ENCODE data around the gene ITPR2. TPM values are rescaled to one million over a fixed set of nuclear protein-coding genes. Genes with fewer than 3 reads are reported as not detected.
"Not testable (repeated sequence)": the region's sequence is repeated elsewhere in the genome, so short reads cannot be mapped to it uniquely, and the experiment has no call there.

ITPR2 gene
- total RNA-seq, 2 experiments from 2014 or later, result 28.8 to 29.9 TPM

DNA sequence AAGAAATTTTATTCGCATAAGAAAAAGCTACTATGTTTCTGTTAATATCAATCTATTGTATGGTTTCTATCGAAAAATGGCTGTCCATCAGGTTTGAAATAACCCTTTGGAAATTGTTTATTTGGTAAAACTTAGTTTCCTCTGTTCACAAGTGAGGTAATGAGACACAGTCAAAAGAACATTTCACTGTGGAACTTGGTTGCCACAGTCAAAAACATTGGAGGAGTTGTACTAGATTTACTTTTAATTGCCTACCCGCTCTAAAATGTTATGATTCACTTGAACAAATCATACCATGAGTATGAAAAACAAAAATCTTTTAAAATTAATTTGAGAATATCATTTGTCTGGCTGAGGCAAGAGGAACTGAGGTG, 46.5 kb downstream of the ITPR2 start:
- H3K36me3 Mint-ChIP-seq (ENCODE audit: low read depth), result peaks cover 55% of the 10 kb centered on the region
- no peaks in the 10 kb centered on the region for H3K9me3 ChIP-seq (ENCODE audit: control insufficient read depth in 1 of 2, insufficient read depth in 1 of 2, low read length in 2 of 2)
- no peaks in the 10 kb centered on the region for H3K4me1 ChIP-seq (ENCODE audit: insufficient read depth, low read length)
- H3K4me3 ChIP-seq (ENCODE audit: low read length), result no peak overlapping the region
- H3K9me3 Mint-ChIP-seq, result no peaks in the 10 kb centered on the region
- no peak overlapping the region for H3K4me3 Mint-ChIP-seq
- TF ChIP-seq, protein P1, sequence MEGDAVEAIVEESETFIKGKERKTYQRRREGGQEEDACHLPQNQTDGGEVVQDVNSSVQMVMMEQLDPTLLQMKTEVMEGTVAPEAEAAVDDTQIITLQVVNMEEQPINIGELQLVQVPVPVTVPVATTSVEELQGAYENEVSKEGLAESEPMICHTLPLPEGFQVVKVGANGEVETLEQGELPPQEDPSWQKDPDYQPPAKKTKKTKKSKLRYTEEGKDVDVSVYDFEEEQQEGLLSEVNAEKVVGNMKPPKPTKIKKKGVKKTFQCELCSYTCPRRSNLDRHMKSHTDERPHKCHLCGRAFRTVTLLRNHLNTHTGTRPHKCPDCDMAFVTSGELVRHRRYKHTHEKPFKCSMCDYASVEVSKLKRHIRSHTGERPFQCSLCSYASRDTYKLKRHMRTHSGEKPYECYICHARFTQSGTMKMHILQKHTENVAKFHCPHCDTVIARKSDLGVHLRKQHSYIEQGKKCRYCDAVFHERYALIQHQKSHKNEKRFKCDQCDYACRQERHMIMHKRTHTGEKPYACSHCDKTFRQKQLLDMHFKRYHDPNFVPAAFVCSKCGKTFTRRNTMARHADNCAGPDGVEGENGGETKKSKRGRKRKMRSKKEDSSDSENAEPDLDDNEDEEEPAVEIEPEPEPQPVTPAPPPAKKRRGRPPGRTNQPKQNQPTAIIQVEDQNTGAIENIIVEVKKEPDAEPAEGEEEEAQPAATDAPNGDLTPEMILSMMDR (IDR thresholded peaks at IDR 0.05), result no peak
- H3K36me3 ChIP-seq (ENCODE audit: insufficient read depth, low read length), result peaks cover 7% of the 10 kb centered on the region
- DNase-seq, result no peak
- H3K27me3 ChIP-seq (ENCODE audit: control insufficient read depth in 1 of 2, insufficient read depth in 2 of 2, low read length in 2 of 2), result no peaks in the 10 kb centered on the region
- intact Hi-C loops (cut with DNase I, micrococcal nuclease), result no loop called here
- ChIA-PET CTCF (no interaction called here), POLR2A (no interaction called here)
- H3K27ac ChIP-seq (ENCODE audit: low read depth in 1 of 2, low read length in 2 of 2), result no peak overlapping the region
- H3K27me3 Mint-ChIP-seq, result no peaks in the 10 kb centered on the region
- no peak for ATAC-seq (ENCODE audit: poor library complexity)
- H3K4me1 Mint-ChIP-seq (ENCODE audit: low read depth), result peaks cover 26% of the 10 kb centered on the region
- no peak overlapping the region for H3K27ac Mint-ChIP-seq

DNA sequence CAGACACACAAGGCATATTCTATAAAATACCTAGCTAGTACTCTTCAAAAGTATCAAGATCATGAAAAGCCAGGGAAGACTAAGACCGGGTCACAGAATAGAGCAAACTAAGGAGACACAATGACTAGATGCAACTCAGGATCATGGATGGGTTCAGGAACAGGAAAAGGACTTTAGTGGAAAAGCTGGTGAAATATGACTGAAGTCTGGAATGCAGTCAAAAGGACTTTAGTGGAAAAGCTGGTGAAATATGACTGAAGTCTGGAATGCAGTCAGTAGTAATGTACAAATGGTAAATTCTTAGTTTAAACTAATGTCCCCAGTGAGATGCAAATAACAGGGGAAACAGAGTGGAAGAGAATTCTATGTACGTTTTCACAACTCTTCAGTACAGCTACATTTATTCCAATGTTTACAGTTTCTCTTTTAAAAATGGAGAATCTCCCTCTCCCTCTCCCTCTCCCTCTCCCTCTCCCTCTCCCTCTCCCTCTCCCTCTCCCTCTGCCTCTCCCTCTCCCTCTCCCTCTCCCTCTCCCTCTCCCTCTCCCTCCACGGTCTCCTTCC, 49.1 kb downstream of the ITPR2 start:
- CTCF ChIA-PET; H3K9me3 ChIP-seq (ENCODE audit: control insufficient read depth in 1 of 2, insufficient read depth in 1 of 2, low read length in 2 of 2); POLR2A ChIA-PET; ATAC-seq (ENCODE audit: poor library complexity); H3K4me1 ChIP-seq (ENCODE audit: insufficient read depth, low read length); H3K36me3 ChIP-seq (ENCODE audit: insufficient read depth, low read length); H3K27me3 ChIP-seq (ENCODE audit: control insufficient read depth in 1 of 2, insufficient read depth in 2 of 2, low read length in 2 of 2); H3K4me3 Mint-ChIP-seq; H3K27me3 Mint-ChIP-seq; H3K4me3 ChIP-seq (ENCODE audit: low read length); DNase-seq; H3K27ac Mint-ChIP-seq; H3K9me3 Mint-ChIP-seq; H3K27ac ChIP-seq (ENCODE audit: low read depth in 1 of 2, low read length in 2 of 2); intact Hi-C loops (cut with DNase I, micrococcal nuclease): not testable (repeated sequence)
- H3K4me1 Mint-ChIP-seq (ENCODE audit: low read depth), result peaks cover 16% of the 10 kb centered on the region
- peaks cover 75% of the 10 kb centered on the region for H3K36me3 Mint-ChIP-seq (ENCODE audit: low read depth)

GRCh38 chr12:26783131-26783526, 49.9 kb downstream of the ITPR2 start:
- ATAC-seq (ENCODE audit: poor library complexity) (no peak), DNase-seq (no peak)
- peaks cover 75% of the 10 kb centered on the region for H3K36me3 Mint-ChIP-seq (ENCODE audit: low read depth)
- no peak overlapping the region for H3K4me3 Mint-ChIP-seq
- ChIA-PET POLR2A (no interaction called here), CTCF (no interaction called here)
- H3K27ac ChIP-seq (ENCODE audit: low read depth in 1 of 2, low read length in 2 of 2), result no peak overlapping the region
- peaks cover 8% of the 10 kb centered on the region for H3K4me1 Mint-ChIP-seq (ENCODE audit: low read depth)
- no peak overlapping the region for H3K4me3 ChIP-seq (ENCODE audit: low read length)
- H3K27me3 Mint-ChIP-seq, result no peaks in the 10 kb centered on the region
- no peak overlapping the region for H3K27ac Mint-ChIP-seq
- H3K9me3 Mint-ChIP-seq, result peaks cover 6% of the 10 kb centered on the region
- no peaks in the 10 kb centered on the region for H3K27me3 ChIP-seq (ENCODE audit: control insufficient read depth in 1 of 2, insufficient read depth in 2 of 2, low read length in 2 of 2)
- H3K36me3 ChIP-seq (ENCODE audit: insufficient read depth, low read length), result no peaks in the 10 kb centered on the region
- no peaks in the 10 kb centered on the region for H3K9me3 ChIP-seq (ENCODE audit: control insufficient read depth in 1 of 2, insufficient read depth in 1 of 2, low read length in 2 of 2)
- H3K4me1 ChIP-seq (ENCODE audit: insufficient read depth, low read length), result no peaks in the 10 kb centered on the region
- TF ChIP-seq, protein P1 (IDR thresholded peaks at IDR 0.05), result no peak
- intact Hi-C loops (cut with DNase I, micrococcal nuclease), result no loop called here
